ENCODE data around the gene CHCHD3.
A peak's percentile ranks its signal among the peaks of the same experiment; 100 is the strongest.

CHCHD3 gene

GRCh38 chr7:133081599-133082389 lies at the start of gene CHCHD3:
Gene CHCHD3, minus strand, starts transcription at chr7:133082090. Its CDS starts 153 bp downstream, at chr7:133081937.
- DNase-seq = peak; percentile 96

- DNase-seq = no peak
These were observed 48.3 kb upstream of the CHCHD3 start for GRCh38 chr7:133130166-133130565.

- no peak for DNase-seq
These were observed 44.5 kb upstream of the CHCHD3 start for GRCh38 chr7:133126422-133126821.

- DNase-seq = no peak
These were observed 43.1 kb upstream of the CHCHD3 start for GRCh38 chr7:133124974-133125373.

GRCh38 chr7:133121175-133121844 lies 39.4 kb upstream of the CHCHD3 start:
- DNase-seq = no peak

GRCh38 chr7:133119067-133119466 lies 37.2 kb upstream of the CHCHD3 start:
- DNase-seq = no peak

GRCh38 chr7:133118261-133118660 lies 36.4 kb upstream of the CHCHD3 start:
- no peak for DNase-seq

- DNase-seq = no peak
These were observed 35.6 kb upstream of the CHCHD3 start for GRCh38 chr7:133117452-133117851.

GRCh38 chr7:133115596-133115995 lies 33.7 kb upstream of the CHCHD3 start:
- no peak for DNase-seq

- no peak for DNase-seq
These were observed 32.6 kb upstream of the CHCHD3 start for GRCh38 chr7:133114519-133114918.

- DNase-seq = no peak
These were observed 31.1 kb upstream of the CHCHD3 start for GRCh38 chr7:133112976-133113375.

- no peak for DNase-seq
These were observed 30.4 kb upstream of the CHCHD3 start for GRCh38 chr7:133112335-133112734.

- DNase-seq = no peak
These were observed 28.4 kb upstream of the CHCHD3 start for GRCh38 chr7:133110312-133110711.

- DNase-seq = no peak
These were observed 27.9 kb upstream of the CHCHD3 start for GRCh38 chr7:133109816-133110215.

GRCh38 chr7:133108023-133108422 lies 26.1 kb upstream of the CHCHD3 start:
- DNase-seq = no peak

GRCh38 chr7:133102276-133103060 lies 20.6 kb upstream of the CHCHD3 start:
- DNase-seq = no peak

GRCh38 chr7:133099633-133100286 lies 17.9 kb upstream of the CHCHD3 start:
- no peak for DNase-seq

GRCh38 chr7:133095119-133095671 lies 13.3 kb upstream of the CHCHD3 start:
- no peak for DNase-seq

- no peak for DNase-seq
These were observed 10.1 kb upstream of the CHCHD3 start for GRCh38 chr7:133091943-133092464.

GRCh38 chr7:133082390-133082766 lies 488 bp upstream of the CHCHD3 start:
- DNase-seq = no peak

GRCh38 chr7:133081119-133081598 lies 731 bp downstream of the CHCHD3 start:
- no peak for DNase-seq

GRCh38 chr7:133079296-133079695 lies 2.6 kb downstream of the CHCHD3 start:
- DNase-seq = no peak

Data from CD4-positive, alpha-beta T cell treated with Interleukin-15 for 1 hour (primary cell).